PC-9 (cell line): Measurements from ENCODE around the gene GATAD2A.

Source experiments
- CTCF ChIP-seq: fragments of 200-600 bp; sonication (generic); conservative IDR thresholded peaks from 2 replicates; pipeline ENCODE4 v1.6.1; 2017; ENCODE audit warnings: mixed run types, antibody characterized with exemption, mild to moderate bottlenecking, moderate library complexity
- EZH2 ChIP-seq: fragments of 200-600 bp; sonication (generic); IDR thresholded peaks from 2 replicates; pipeline ENCODE4 v1.8.0; 2017; ENCODE audit warnings: antibody characterized with exemption, low read depth

DNA sequence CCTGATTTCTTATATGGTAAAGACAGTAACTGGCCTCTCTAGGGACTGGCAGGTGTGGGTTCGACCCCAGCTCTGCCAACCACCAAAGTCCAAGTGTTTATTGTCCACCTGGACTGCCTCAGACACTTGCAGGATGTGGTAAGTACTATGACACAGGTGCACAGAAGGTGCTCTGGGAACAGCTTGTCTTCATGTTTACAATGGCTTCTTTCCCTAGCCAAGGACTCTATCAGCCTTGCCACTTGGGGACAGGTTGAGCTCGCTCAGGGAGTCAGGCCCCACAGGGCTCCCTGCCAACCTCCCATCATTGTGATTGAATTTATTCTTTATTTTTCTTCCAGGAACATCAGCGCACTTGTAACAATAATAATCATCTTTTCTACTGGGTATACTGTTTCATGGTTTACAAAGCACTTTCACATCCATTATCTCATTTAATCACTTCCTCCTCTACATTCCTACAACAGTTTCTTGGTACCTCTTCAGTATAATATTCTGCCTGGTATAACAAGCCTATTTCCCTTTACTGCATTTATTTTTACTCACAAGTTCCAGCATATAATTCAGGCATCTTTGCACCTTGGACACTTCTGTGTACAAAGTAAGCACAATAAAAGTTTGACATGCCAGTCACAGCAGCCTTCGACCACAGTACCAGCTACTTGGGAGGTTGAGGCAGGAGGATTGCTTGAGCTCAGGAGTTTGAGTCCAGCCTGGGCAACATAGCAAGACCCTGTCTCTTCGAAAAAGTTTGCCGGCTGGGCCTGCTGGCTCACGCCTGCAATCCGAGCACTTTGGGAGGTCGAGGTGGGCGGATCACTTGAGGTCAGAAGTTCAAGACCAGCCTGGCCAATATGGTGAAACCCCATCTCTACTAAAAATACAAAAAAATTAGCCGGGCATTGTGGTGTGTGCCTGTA lies 24.2 kb upstream of the GATAD2A start:
- TF ChIP-seq CTCF (no peak), EZH2 (no peak)
